ENCODE measurements around the gene C13orf46. TPM values are rescaled to one million over a fixed set of nuclear protein-coding genes. Genes with fewer than 3 reads are reported as not detected.

The C13orf46 gene
- total RNA-seq, 3 donors from 2014 or later, result 1.3 to 1.8 (median 1.6) TPM

GRCh38 chr13:113963376-113963775 lies 10.5 kb downstream of the C13orf46 start:
- Histone ChIP-seq H3K36me3 (ENCODE audit: low read depth) (no peaks in the 10 kb centered on the region), H3K4me3 (no peak overlapping the region), H3K4me1 (ENCODE audit: low read depth) (no peaks in the 10 kb centered on the region), H3K9me3 (peaks cover 4% of the 10 kb centered on the region)
- TF ChIP-seq CTCF (IDR thresholded peaks at IDR 0.05), result no peak
- DNase-seq (peak in 2 of 3 donors; percentile 6 to 28), ATAC-seq (no peak)
- intact Hi-C loops (cut with DNase I, micrococcal nuclease), result no loop called here

GRCh38 chr13:113962975-113963374 lies 10.9 kb downstream of the C13orf46 start:
- peak in 2 of 3 donors; percentile 2 to 42 for DNase-seq
- intact Hi-C loops (cut with DNase I, micrococcal nuclease), result no loop called here
- ATAC-seq, result no peak

GRCh38 chr13:113962386-113962785 lies 11.5 kb downstream of the C13orf46 start:
- no peak for ATAC-seq
- no peak for TF ChIP-seq CTCF (IDR thresholded peaks at IDR 0.05)
- Histone ChIP-seq H3K9me3 (peaks cover 4% of the 10 kb centered on the region), H3K36me3 (ENCODE audit: low read depth) (no peaks in the 10 kb centered on the region), H3K4me1 (ENCODE audit: low read depth) (no peaks in the 10 kb centered on the region), H3K4me3 (no peak overlapping the region)
- intact Hi-C loops (cut with DNase I, micrococcal nuclease), result no loop called here
- DNase-seq, result peak in 1 of 3 donors; percentile 3

More at GRCh38 chr13:113962975-113963374, 10.9 kb downstream of the C13orf46 start:
- no peak for TF ChIP-seq CTCF (IDR thresholded peaks at IDR 0.05)
- no peaks in the 10 kb centered on the region for H3K36me3 ChIP-seq (ENCODE audit: low read depth)
- no peak overlapping the region for H3K4me3 ChIP-seq
- H3K9me3 ChIP-seq, result peaks cover 4% of the 10 kb centered on the region
- H3K4me1 ChIP-seq (ENCODE audit: low read depth), result no peaks in the 10 kb centered on the region

GRCh38 chr13:113960276-113960948 lies 13.5 kb downstream of the C13orf46 start:
- H3K36me3 ChIP-seq (ENCODE audit: low read depth), result no peaks in the 10 kb centered on the region
- H3K4me3 ChIP-seq, result no peak overlapping the region
- no peak for TF ChIP-seq CTCF (IDR thresholded peaks at IDR 0.05)
- DNase-seq (peak in 2 of 3 donors; percentile 10 to 43), ATAC-seq (peak; percentile 66)
- peaks cover 4% of the 10 kb centered on the region for H3K9me3 ChIP-seq
- no peaks in the 10 kb centered on the region for H3K4me1 ChIP-seq (ENCODE audit: low read depth)
- intact Hi-C loops (cut with DNase I, micrococcal nuclease), result no loop called here

GRCh38 chr13:113959198-113959597 lies 14.7 kb downstream of the C13orf46 start:
- intact Hi-C loops (cut with DNase I, micrococcal nuclease), result no loop called here
- H3K4me1 ChIP-seq (ENCODE audit: low read depth), result no peaks in the 10 kb centered on the region
- no peaks in the 10 kb centered on the region for H3K36me3 ChIP-seq (ENCODE audit: low read depth)
- TF ChIP-seq CTCF (IDR thresholded peaks at IDR 0.05), result no peak
- DNase-seq (peak in 1 of 3 donors; percentile 3), ATAC-seq (peak; percentile 35)
- peaks cover 4% of the 10 kb centered on the region for H3K9me3 ChIP-seq
- no peak overlapping the region for H3K4me3 ChIP-seq

Measured in mucosa of descending colon (tissue), 3 donors.